Smooth muscle cell (in vitro differentiated cells): ENCODE data around the gene WDR6. TPM values are rescaled to one million over a fixed set of nuclear protein-coding genes. Genes with fewer than 3 reads are reported as not detected.

Experiments used
- DNase-seq: peaks from one replicate; lab custom pipeline; 2025; ENCODE audit not compliant: unreplicated experiment; lab: John Stamatoyannopoulos, UW
- H2AFZ ChIP-seq: fragments of 200-600 bp; sonication (generic); 2 replicates; pipeline ENCODE4 v1.6.0; 2016; ENCODE audit warnings: antibody characterized with exemption, low read depth, mild to moderate bottlenecking
- H3F3A ChIP-seq: fragments of 200-600 bp; sonication (generic); 2 replicates; pipeline ENCODE4 v1.6.0; 2017; ENCODE audit warnings: antibody characterized with exemption, low read depth
- H3K27ac ChIP-seq: fragments of 200-600 bp; sonication (generic); 2 replicates; pipeline ENCODE4 v1.5.1; 2016; ENCODE audit warnings: low read depth, mild to moderate bottlenecking
- H3K27me3 ChIP-seq: fragments of 200-600 bp; sonication (generic); 2 replicates; pipeline ENCODE4 v1.6.1; 2016; ENCODE audit warnings: low read depth, mild to moderate bottlenecking
- H3K36me3 ChIP-seq: fragments of 200-600 bp; sonication (generic); 2 replicates; pipeline ENCODE4 v1.5.1; 2016; ENCODE audit warnings: low read depth
- H3K4me1 ChIP-seq: fragments of 200-600 bp; sonication (generic); 2 replicates; pipeline ENCODE4 v1.5.1; 2016; ENCODE audit warnings: low read depth
- H3K4me2 ChIP-seq: fragments of 200-600 bp; sonication (generic); 2 replicates; pipeline ENCODE4 v1.6.0; 2016; ENCODE audit warnings: mild to moderate bottlenecking
- H3K4me3 ChIP-seq: fragments of 200-600 bp; sonication (generic); 2 replicates; pipeline ENCODE4 v1.5.1; 2016; ENCODE audit warnings: mild to moderate bottlenecking
- H3K79me2 ChIP-seq: fragments of 200-600 bp; sonication (generic); 2 replicates; pipeline ENCODE4 v1.6.0; 2016; ENCODE audit warnings: low read depth, mild to moderate bottlenecking
- H3K9ac ChIP-seq: fragments of 200-600 bp; sonication (generic); 2 replicates; pipeline ENCODE4 v1.6.0; 2016; ENCODE audit warnings: low read depth
- H3K9me3 ChIP-seq: fragments of 200-600 bp; sonication (generic); replicated peaks from 2 replicates; pipeline ENCODE4 v1.5.1; 2016; ENCODE audit warnings: low read depth
- H4K20me1 ChIP-seq: fragments of 200-600 bp; sonication (generic); 2 replicates; pipeline ENCODE4 v1.6.0; 2016; ENCODE audit warnings: low read depth
- WGBS: methylation state at CpG from one replicate; pipeline ENCODE4 v1.1.7; 2016; ENCODE audit warnings: low lambda C conversion rate; 5-methylcytosine and 5-hydroxymethylcytosine counted together
- polyA plus RNA-seq: library from polyadenylated mRNA; unstranded; fragments of >200 nt; fragmentation: Nextera tagmentation; extraction: Ambion mirVana; gene quantifications from 2 replicates; pipeline ENCODE4 v1.2.1, GENCODE V29; 2016
- total RNA-seq: library from RNA; depleted of rRNA; stranded (reverse); fragments of >200 nt; gene quantifications from 2 replicates; pipeline ENCODE4 v1.2.3, GENCODE V29; 2014
- TF ChIP-seq, protein P1 (sequence below): fragments of 200-600 bp; sonication (generic); IDR thresholded peaks from 2 replicates; pipeline ENCODE4 v1.5.1; 2017; ENCODE audit warnings: borderline replicate concordance, mild to moderate bottlenecking, antibody characterized with exemption; ENCODE audit not compliant: insufficient read depth, poor library complexity, severe bottlenecking

Gene WDR6
- total and polyA plus RNA-seq, 2 experiments from 2014 or later = 61.8 to 86.8 TPM

DNA sequence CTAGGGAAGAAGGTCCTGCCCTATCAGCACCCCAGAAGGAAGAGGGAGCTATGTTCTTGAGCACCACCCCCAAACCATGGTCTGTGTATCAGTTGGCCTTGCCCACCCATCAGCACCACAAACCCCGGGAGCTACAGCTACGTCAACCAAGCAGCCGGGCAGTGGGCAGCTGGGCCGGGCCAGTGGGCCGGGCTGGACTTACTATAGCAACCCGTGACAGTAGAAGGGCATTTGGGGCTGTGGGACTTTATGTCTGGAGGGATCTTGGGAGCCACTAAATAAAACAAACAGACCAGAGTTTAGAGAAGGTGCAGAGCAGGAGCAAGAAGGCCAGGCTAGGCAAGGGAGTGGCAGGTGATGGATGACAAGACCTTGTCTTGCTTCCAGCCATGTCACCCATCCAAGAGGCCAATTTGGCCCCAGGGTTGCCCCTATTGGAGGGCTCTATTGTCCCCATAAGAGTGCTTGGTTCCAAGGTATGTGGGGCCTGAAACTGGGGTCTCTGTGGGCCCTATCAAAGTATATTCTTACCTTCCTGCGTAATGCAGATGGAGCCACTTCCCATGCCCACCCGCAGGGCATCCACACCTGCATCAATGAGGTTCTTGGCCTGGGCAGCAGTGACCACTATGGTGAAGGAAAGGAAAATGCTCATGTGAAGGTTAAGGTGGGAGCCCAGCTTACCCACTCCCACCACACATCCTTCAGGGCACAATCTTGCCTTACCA lies 18.8 kb downstream of the WDR6 start:
- WGBS = 95% methylated on average over 8 of the region's 8 CpGs
- no peak for DNase-seq
- TF ChIP-seq, protein P1, sequence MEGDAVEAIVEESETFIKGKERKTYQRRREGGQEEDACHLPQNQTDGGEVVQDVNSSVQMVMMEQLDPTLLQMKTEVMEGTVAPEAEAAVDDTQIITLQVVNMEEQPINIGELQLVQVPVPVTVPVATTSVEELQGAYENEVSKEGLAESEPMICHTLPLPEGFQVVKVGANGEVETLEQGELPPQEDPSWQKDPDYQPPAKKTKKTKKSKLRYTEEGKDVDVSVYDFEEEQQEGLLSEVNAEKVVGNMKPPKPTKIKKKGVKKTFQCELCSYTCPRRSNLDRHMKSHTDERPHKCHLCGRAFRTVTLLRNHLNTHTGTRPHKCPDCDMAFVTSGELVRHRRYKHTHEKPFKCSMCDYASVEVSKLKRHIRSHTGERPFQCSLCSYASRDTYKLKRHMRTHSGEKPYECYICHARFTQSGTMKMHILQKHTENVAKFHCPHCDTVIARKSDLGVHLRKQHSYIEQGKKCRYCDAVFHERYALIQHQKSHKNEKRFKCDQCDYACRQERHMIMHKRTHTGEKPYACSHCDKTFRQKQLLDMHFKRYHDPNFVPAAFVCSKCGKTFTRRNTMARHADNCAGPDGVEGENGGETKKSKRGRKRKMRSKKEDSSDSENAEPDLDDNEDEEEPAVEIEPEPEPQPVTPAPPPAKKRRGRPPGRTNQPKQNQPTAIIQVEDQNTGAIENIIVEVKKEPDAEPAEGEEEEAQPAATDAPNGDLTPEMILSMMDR = no peak
- Histone ChIP-seq H3K9ac (no peak overlapping the region), H3K79me2 (peaks cover 40% of the 10 kb centered on the region), H4K20me1 (peaks cover 6% of the 10 kb centered on the region), H3K4me2 (no peak overlapping the region), H3K9me3 (no peaks in the 10 kb centered on the region), H3K36me3 (no peaks in the 10 kb centered on the region), H3K27ac (no peak overlapping the region), H3K4me1 (peaks cover 19% of the 10 kb centered on the region), H3K4me3 (no peak overlapping the region), H3K27me3 (no peaks in the 10 kb centered on the region), H3F3A (peaks cover 33% of the 10 kb centered on the region), H2AFZ (no peak overlapping the region)

DNA sequence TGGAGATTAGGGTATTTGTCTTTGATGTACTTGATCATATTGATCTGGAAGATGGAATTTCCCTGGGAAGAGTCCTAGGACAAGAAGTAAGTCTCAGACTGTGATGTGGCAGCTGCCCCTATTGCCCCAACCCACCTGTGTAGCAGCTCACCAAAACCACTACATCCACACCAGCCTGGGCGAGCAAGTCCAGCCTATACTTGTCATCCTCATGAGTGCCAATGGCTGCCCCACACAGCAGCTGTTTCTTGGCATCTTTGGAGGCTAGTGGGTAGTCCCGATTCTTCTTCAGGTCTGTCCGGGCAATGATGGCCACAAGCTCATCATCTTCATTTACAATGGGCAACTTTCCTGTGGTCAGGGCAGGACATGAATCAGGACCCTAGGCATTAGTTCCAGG lies 19.3 kb downstream of the WDR6 start:
- Histone ChIP-seq H3K27ac (peak overlapping the region; percentile 91), H3K36me3 (no peaks in the 10 kb centered on the region), H4K20me1 (peaks cover 6% of the 10 kb centered on the region), H3K79me2 (peaks cover 39% of the 10 kb centered on the region), H3K4me2 (no peak overlapping the region), H3K4me3 (no peak overlapping the region), H3K9me3 (no peaks in the 10 kb centered on the region), H3K4me1 (peaks cover 19% of the 10 kb centered on the region), H3K27me3 (no peaks in the 10 kb centered on the region), H3K9ac (no peak overlapping the region), H3F3A (peaks cover 38% of the 10 kb centered on the region), H2AFZ (no peak overlapping the region)
- TF ChIP-seq, protein P1 = no peak
- WGBS = 98% methylated on average over 3 of the region's 3 CpGs
- no peak for DNase-seq

DNA sequence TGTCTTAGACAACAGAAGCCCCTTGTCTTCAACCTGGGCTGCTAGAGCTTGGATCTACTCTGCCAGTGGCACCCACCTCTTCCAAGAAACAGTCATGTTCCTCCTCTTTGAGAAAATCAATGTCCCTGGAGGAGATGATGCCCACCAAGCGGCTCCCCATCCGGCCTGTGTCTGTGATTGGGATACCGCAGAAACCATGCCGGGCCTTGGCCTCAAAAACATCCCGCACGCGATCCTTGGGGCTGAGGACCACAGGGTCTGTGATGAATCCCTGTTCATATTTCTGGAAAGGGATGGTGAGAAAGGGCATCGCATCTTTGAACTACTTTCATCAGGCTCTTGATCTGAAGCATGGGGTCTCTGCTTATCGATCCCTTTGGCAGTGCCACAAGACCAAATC lies 20.4 kb downstream of the WDR6 start:
- Histone ChIP-seq H3K27ac (peak overlapping the region; percentile 91), H3K9me3 (no peaks in the 10 kb centered on the region), H3K79me2 (peaks cover 35% of the 10 kb centered on the region), H3K4me2 (peak overlapping the region; percentile 95), H2AFZ (no peak overlapping the region), H3F3A (peaks cover 34% of the 10 kb centered on the region), H3K9ac (no peak overlapping the region), H3K4me3 (no peak overlapping the region), H3K36me3 (no peaks in the 10 kb centered on the region), H3K4me1 (peaks cover 18% of the 10 kb centered on the region), H3K27me3 (no peaks in the 10 kb centered on the region), H4K20me1 (peaks cover 6% of the 10 kb centered on the region)
- TF ChIP-seq, protein P1 = no peak
- WGBS = 98% methylated on average over 9 of the region's 9 CpGs
- no peak for DNase-seq

DNA sequence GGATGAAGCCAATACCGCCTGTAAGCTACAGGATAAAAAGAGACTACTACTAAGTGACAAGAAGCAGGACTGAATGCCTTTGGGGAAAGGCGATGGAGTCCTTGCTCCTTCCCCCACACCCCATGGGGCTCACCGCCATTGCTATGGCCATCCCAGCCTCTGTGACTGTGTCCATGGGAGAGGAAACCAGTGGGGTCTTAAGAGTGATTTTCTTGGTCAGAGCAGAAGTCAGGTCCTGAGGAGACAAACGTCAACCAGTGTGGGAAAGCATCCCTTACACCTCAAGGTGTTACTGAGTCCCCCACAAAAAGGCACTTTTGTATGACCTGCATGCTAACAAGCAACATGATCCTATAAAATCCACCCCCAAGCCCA lies 21.1 kb downstream of the WDR6 start:
- H3K79me2 ChIP-seq = peaks cover 28% of the 10 kb centered on the region
- no peak overlapping the region for H2AFZ ChIP-seq
- H3K9me3 ChIP-seq = no peaks in the 10 kb centered on the region
- peak overlapping the region; percentile 91 for H3K27ac ChIP-seq
- H3K36me3 ChIP-seq = no peaks in the 10 kb centered on the region
- WGBS = 94% methylated on average over 4 of the region's 4 CpGs
- TF ChIP-seq, protein P1 = no peak
- no peak for DNase-seq
- H3K4me2 ChIP-seq = peak overlapping the region; percentile 95
- H3K4me3 ChIP-seq = peak overlapping the region; percentile 79
- H4K20me1 ChIP-seq = no peaks in the 10 kb centered on the region
- no peaks in the 10 kb centered on the region for H3K27me3 ChIP-seq
- peak overlapping the region; percentile 94 for H3K9ac ChIP-seq
- peaks cover 11% of the 10 kb centered on the region for H3K4me1 ChIP-seq
- peaks cover 32% of the 10 kb centered on the region for H3F3A ChIP-seq
